SK-N-MC (cell line): ENCODE results near the gene COQ8B.
"Not testable (repeated sequence)": the region's sequence is repeated elsewhere in the genome, so short reads cannot be mapped to it uniquely, and the experiment has no call there.

Source experiments
- DNase-seq: peaks from one replicate; pipeline ENCODE4 v3.0.0-alpha.2; 2011; ENCODE audit warnings: low read depth, low spot score
- H3K27ac ChIP-seq: fragments of 200-600 bp; sonication (generic); 2 replicates; pipeline ENCODE4 v1.5.1; 2016; ENCODE audit warnings: mixed run types
- H3K36me3 ChIP-seq: fragments of 200-600 bp; sonication (generic); 2 replicates; pipeline ENCODE4 v1.6.1; 2017; ENCODE audit warnings: antibody characterized with exemption, low read length, mixed read lengths; ENCODE audit not compliant: insufficient read depth
- H3K4me3 ChIP-seq: fragments of 200-600 bp; sonication (generic); 2 replicates; pipeline ENCODE4 v1.5.1; 2016
- H3K9ac ChIP-seq: fragments of 200-600 bp; sonication (generic); 2 replicates; pipeline ENCODE4 v1.8.0; 2017; ENCODE audit warnings: mixed run types, mixed read lengths; ENCODE audit not compliant: insufficient read length
- H3K9me3 ChIP-seq: fragments of 200-600 bp; sonication (generic); 2 replicates; pipeline ENCODE4 v1.6.1; 2017; ENCODE audit warnings: low read depth, mild to moderate bottlenecking, antibody characterized with exemption, low read length, moderate library complexity, mixed read lengths
- EZH2 ChIP-seq: fragments of 200-600 bp; sonication (generic); IDR thresholded peaks from one replicate; pipeline ENCODE4 v1.6.1; 2017; ENCODE audit warnings: antibody characterized with exemption
- FOXP2 ChIP-seq: optimal IDR thresholded peaks from 2 replicates; pipeline ENCODE3; 2011; ENCODE audit warnings: mild to moderate bottlenecking, moderate library complexity; ENCODE audit not compliant: insufficient read depth; ENCODE audit errors: extremely low read length, control extremely low read depth
- POLR2AphosphoS5 ChIP-seq: IDR thresholded peaks from 2 replicates; pipeline ENCODE4 v1.6.1; 2012; ENCODE audit warnings: mild to moderate bottlenecking, low read depth, low read length, borderline replicate concordance

The COQ8B gene

GRCh38 chr19:40663695-40664692, 52.7 kb downstream of the COQ8B start:
- TF ChIP-seq EZH2 = no peak
- TF ChIP-seq FOXP2 = no peak
- no peak for TF ChIP-seq POLR2AphosphoS5
- H3K4me3 ChIP-seq = peak overlapping the region; percentile 91
- peaks cover 4% of the 10 kb centered on the region; the same call in 1 of the 2 replicates for H3K36me3 ChIP-seq
- no peak overlapping the region for H3K27ac ChIP-seq
- no peak for DNase-seq
- peak overlapping the region; percentile 72 for H3K9ac ChIP-seq
- no peaks in the 10 kb centered on the region for H3K9me3 ChIP-seq

GRCh38 chr19:40662925-40663694, 53.6 kb downstream of the COQ8B start:
- peaks cover 3% of the 10 kb centered on the region; the same call in 1 of the 2 replicates for H3K36me3 ChIP-seq
- H3K9ac ChIP-seq = peak overlapping the region; percentile 72
- no peaks in the 10 kb centered on the region for H3K9me3 ChIP-seq
- no peak for DNase-seq
- TF ChIP-seq POLR2AphosphoS5 = peak; percentile 60
- peak; percentile 9 for TF ChIP-seq FOXP2
- TF ChIP-seq EZH2 = no peak
- H3K4me3 ChIP-seq = peak overlapping the region; percentile 91
- H3K27ac ChIP-seq = 0 out of 2 replicates have a peak overlapping the region, but pooled peaks have one; percentile 42

GRCh38 chr19:40661616-40662015, 55.1 kb downstream of the COQ8B start:
- no peak overlapping the region for H3K4me3 ChIP-seq
- no peaks in the 10 kb centered on the region for H3K36me3 ChIP-seq
- TF ChIP-seq POLR2AphosphoS5 (no peak), EZH2 (no peak), FOXP2 (no peak)
- no peaks in the 10 kb centered on the region for H3K9me3 ChIP-seq
- no peak for DNase-seq
- H3K9ac ChIP-seq = no peak overlapping the region
- no peak overlapping the region for H3K27ac ChIP-seq

- H3K9me3 ChIP-seq = no peaks in the 10 kb centered on the region
- no peak for TF ChIP-seq EZH2
- TF ChIP-seq POLR2AphosphoS5 = no peak
- no peak for TF ChIP-seq FOXP2
- H3K9ac ChIP-seq = no peak overlapping the region
- H3K4me3 ChIP-seq = no peak overlapping the region
- no peak overlapping the region for H3K27ac ChIP-seq
- no peaks in the 10 kb centered on the region for H3K36me3 ChIP-seq
- no peak for DNase-seq
Measured at GRCh38 chr19:40659566-40659965, 57.1 kb downstream of the COQ8B start.

- no peak for TF ChIP-seq FOXP2
- no peak for TF ChIP-seq POLR2AphosphoS5
- TF ChIP-seq EZH2 = no peak
- H3K4me3 ChIP-seq = no peak overlapping the region
- H3K9me3 ChIP-seq = no peaks in the 10 kb centered on the region
- no peak overlapping the region for H3K27ac ChIP-seq
- H3K36me3 ChIP-seq = no peaks in the 10 kb centered on the region
- DNase-seq = no peak
- H3K9ac ChIP-seq = no peak overlapping the region
Measured at GRCh38 chr19:40659116-40659515, 57.6 kb downstream of the COQ8B start.

GRCh38 chr19:40658031-40658430, 58.7 kb downstream of the COQ8B start:
- Histone ChIP-seq H3K36me3 (no peaks in the 10 kb centered on the region), H3K4me3 (no peak overlapping the region), H3K27ac (no peak overlapping the region), H3K9ac (no peak overlapping the region), H3K9me3 (no peaks in the 10 kb centered on the region)
- no peak for DNase-seq
- TF ChIP-seq EZH2 (no peak), POLR2AphosphoS5 (no peak), FOXP2 (no peak)

- H3K4me3 ChIP-seq, H3K9ac ChIP-seq, H3K9me3 ChIP-seq, H3K27ac ChIP-seq, H3K36me3 ChIP-seq, DNase-seq: not testable (repeated sequence)
Measured at GRCh38 chr19:40655684-40656083, 61.0 kb downstream of the COQ8B start.

GRCh38 chr19:40652303-40652702, 64.4 kb downstream of the COQ8B start:
- not testable (repeated sequence) for H3K9me3 ChIP-seq, DNase-seq, H3K4me3 ChIP-seq, H3K36me3 ChIP-seq, H3K9ac ChIP-seq, H3K27ac ChIP-seq
